ENCODE results near the gene ENPP3.

DNA sequence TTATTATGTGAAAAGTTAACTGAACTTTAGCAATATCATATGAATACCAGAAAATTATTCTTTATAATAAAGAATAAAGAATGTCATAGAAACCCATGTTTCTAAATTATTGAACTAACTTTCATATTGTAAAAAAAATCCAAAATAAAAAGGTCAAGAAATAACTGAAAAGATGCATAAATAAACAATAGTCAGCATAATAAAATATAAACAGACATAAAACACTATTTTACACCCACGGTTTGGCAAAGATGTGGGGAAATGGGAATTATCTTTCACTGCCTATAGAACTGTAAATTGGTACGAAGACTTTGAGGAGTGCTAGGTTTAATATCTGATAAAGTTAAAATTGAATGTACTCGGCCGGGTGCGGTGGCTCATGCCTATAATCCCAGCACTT lies 108.4 kb downstream of the ENPP3 start:
- TF ChIP-seq, protein P1, sequence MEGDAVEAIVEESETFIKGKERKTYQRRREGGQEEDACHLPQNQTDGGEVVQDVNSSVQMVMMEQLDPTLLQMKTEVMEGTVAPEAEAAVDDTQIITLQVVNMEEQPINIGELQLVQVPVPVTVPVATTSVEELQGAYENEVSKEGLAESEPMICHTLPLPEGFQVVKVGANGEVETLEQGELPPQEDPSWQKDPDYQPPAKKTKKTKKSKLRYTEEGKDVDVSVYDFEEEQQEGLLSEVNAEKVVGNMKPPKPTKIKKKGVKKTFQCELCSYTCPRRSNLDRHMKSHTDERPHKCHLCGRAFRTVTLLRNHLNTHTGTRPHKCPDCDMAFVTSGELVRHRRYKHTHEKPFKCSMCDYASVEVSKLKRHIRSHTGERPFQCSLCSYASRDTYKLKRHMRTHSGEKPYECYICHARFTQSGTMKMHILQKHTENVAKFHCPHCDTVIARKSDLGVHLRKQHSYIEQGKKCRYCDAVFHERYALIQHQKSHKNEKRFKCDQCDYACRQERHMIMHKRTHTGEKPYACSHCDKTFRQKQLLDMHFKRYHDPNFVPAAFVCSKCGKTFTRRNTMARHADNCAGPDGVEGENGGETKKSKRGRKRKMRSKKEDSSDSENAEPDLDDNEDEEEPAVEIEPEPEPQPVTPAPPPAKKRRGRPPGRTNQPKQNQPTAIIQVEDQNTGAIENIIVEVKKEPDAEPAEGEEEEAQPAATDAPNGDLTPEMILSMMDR (IDR thresholded peaks at IDR 0.05; ENCODE audit: borderline replicate concordance, extremely low read depth, low read length, poor library complexity, severe bottlenecking): no peak
- no peak for TF ChIP-seq EZH2 (IDR thresholded peaks at IDR 0.05; ENCODE audit: borderline replicate concordance, low read depth, low read length, severe bottlenecking)

Measured in DND-41 (cell line).